ENCODE measurements around the gene NBPF3.
"Not testable (repeated sequence)": the region's sequence is repeated elsewhere in the genome, so short reads cannot be mapped to it uniquely, and the experiment has no call there.

The NBPF3 gene

DNA sequence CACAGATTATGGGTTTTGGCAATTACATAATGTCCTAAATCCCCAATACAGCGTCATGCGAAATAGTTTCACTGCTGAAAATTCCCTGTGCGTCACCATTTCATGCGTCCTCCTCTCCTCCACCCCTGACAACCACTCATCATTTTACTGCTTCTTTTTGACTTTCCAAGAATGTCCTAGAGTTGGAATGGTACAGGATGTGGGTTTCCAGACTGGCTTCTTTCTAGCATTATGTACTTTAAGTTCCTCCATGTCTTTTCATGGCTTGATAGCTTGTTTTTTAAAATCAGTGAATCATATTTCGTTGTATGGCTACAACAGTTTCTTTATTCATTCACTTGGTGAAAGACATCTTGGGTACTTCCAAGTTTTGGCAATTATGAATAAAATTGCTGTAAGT is 7.4 kb downstream of the NBPF3 start:
- TF ChIP-seq, protein P1, sequence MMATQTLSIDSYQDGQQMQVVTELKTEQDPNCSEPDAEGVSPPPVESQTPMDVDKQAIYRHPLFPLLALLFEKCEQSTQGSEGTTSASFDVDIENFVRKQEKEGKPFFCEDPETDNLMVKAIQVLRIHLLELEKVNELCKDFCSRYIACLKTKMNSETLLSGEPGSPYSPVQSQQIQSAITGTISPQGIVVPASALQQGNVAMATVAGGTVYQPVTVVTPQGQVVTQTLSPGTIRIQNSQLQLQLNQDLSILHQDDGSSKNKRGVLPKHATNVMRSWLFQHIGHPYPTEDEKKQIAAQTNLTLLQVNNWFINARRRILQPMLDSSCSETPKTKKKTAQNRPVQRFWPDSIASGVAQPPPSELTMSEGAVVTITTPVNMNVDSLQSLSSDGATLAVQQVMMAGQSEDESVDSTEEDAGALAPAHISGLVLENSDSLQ (IDR thresholded peaks at IDR 0.05) = no peak
- TF ChIP-seq FOXM1 (IDR thresholded peaks at IDR 0.05; ENCODE audit: borderline replicate concordance) (no peak), HDGF (IDR thresholded peaks at IDR 0.05; ENCODE audit: borderline replicate concordance) (no peak), FOXK2 (IDR thresholded peaks at IDR 0.05) (no peak), FOXA1 (IDR thresholded peaks at IDR 0.05) (no peak), CTBP1 (IDR thresholded peaks at IDR 0.05; ENCODE audit: borderline replicate concordance) (no peak), ZNF384 (IDR thresholded peaks at IDR 0.05) (no peak), BHLHE40 (IDR thresholded peaks at IDR 0.05; ENCODE audit: borderline replicate concordance) (no peak), LEF1 (IDR thresholded peaks at IDR 0.05; ENCODE audit: borderline replicate concordance) (no peak), ELF4 (IDR thresholded peaks at IDR 0.05) (no peak)
- CTCF ChIA-PET = no interaction called here
- no peak for DNase-seq (ENCODE audit: extremely low spot score)
- POLR2A ChIA-PET = no interaction called here

DNA sequence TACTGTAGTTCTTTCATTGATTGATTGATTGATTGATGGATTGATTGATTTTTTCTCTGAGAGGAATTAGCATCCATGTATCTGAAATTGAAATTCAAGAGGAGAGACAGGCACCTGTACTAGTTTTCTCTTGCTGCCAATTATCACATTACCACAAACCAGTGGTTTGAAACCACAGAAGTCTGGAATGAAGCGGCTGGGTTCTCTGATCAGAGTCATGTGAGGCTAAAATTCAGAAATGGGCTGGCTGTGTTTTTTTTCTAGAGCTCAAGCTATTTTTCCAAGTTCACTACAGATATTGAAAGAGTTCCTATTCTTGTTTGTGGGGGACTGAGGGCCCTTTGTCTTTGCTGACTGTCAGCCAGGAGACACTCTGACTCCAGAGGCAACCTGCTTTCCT is 10.0 kb downstream of the NBPF3 start:
- DNase-seq (ENCODE audit: extremely low spot score) = no peak
- no peak for TF ChIP-seq SP1 (IDR thresholded peaks at IDR 0.05)
- TF ChIP-seq TARDBP (IDR thresholded peaks at IDR 0.05) = no peak
- no peak for TF ChIP-seq CTBP1 (IDR thresholded peaks at IDR 0.05; ENCODE audit: borderline replicate concordance)
- TF ChIP-seq L3MBTL2 (conservative IDR thresholded peaks at IDR 0.05) = no peak
- TF ChIP-seq ARNT (IDR thresholded peaks at IDR 0.05) = no peak
- no peak for TF ChIP-seq SUZ12 (IDR thresholded peaks at IDR 0.05)
- TF ChIP-seq LEF1 (IDR thresholded peaks at IDR 0.05; ENCODE audit: borderline replicate concordance) = no peak
- TF ChIP-seq FOXA1 (IDR thresholded peaks at IDR 0.05) = no peak
- no peak for TF ChIP-seq ZNF384 (IDR thresholded peaks at IDR 0.05)
- ChIA-PET CTCF (interaction anchor here (1.3 kb wide), 1 partner anchor 195 kb away, joined by 3 read pairs; no protein-coding TSS in a partner anchor), POLR2A (no interaction called here)

DNA sequence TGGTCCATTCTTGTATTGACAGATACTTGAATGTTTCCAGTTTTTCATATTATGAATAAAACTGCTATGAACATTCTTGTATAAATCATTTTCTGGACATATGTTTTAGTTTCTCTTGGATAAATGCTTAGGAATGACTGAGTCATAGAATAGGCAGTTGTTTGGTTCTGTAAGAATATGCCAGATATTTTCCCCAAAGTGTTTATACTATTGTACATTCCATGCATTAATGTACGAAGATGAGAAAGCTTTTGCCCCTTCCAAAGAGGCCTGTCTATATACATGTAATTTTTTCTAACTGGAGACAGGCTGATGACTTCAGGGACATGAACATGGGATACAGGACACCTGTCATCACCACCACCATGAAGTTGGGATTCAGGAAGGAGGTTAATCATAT is 11.3 kb downstream of the NBPF3 start:
- ChIA-PET CTCF (no interaction called here), POLR2A (no interaction called here)
- no peak for TF ChIP-seq FOXK2 (IDR thresholded peaks at IDR 0.05)
- TF ChIP-seq ZNF384 (IDR thresholded peaks at IDR 0.05) = no peak
- no peak for DNase-seq (ENCODE audit: extremely low spot score)

DNA sequence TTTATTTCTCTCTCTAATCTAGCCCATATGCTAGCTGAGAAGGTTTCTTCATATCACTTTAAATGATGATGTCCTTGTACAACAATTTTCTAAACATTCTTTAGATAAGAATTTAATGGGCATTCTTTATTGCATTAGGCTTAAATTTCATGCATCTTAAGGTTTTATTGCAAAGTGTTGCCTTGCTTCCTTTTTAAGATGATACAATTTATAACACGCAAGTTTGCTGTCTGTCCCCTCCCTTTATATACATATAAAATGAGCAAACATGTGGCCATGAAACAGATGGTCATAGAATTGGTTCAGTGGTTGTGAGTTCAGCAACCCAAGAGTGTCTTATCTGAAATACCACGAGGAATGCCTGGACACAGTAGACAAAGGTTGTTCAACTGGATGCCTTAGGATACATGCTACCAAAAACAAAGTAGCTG is 12.1 kb downstream of the NBPF3 start:
- CTCF ChIA-PET = no interaction called here
- POLR2A ChIA-PET = no interaction called here
- no peak for TF ChIP-seq L3MBTL2 (conservative IDR thresholded peaks at IDR 0.05)
- DNase-seq (ENCODE audit: extremely low spot score) = no peak

DNA sequence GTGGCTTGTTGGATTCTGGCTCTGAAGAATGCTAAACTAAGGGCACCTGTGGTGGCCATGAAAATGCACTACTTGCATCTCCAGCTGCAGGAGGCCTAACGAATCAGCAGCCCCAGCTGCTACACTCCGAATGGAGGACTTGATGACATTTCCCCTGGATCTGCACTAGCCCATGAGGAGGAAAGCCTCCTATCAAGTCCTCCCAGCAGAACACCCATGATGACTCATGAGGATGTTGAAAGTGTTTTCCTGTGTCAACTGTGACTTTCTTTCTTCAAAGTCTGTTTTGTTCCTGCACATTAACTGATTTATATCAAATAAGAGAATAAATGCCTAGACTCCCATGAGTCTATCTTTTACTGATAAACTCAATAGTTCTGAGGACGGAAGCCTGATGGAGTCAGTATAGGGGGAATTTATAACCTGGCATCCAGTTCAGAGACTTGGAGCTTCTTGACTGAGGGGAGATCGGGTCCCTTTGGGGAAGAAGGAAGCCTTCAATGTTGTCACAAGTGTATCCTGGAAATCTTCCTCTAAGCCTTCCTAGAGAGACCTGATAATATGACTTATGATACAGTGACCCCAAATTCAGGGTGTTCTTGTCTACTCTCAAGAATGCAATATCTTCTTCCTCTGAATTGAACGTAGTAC is 14.2 kb downstream of the NBPF3 start:
- DNase-seq (ENCODE audit: extremely low spot score); CTCF ChIA-PET; POLR2A ChIA-PET: not testable (repeated sequence)

DNA sequence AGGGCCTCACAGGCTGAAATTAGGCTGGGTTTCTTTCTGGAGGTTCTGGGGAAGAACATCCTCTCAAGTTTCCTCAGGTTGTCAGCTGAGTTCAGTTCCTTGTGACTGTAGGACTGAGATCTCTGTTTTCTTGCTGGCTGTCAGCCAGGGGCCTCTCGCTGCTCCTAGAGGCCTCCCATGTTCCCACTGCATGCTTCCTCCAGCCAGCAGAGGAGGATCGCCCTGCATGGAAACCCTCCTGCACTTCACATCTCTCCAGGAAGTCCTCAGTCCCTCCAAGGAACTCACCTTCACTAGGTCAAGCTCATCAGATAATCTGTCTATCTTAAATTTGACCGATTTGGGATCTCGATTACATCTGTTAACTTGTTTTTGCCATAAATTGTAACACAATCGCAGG is 15.0 kb downstream of the NBPF3 start:
- DNase-seq (ENCODE audit: extremely low spot score); CTCF ChIA-PET; POLR2A ChIA-PET: not testable (repeated sequence)

DNA sequence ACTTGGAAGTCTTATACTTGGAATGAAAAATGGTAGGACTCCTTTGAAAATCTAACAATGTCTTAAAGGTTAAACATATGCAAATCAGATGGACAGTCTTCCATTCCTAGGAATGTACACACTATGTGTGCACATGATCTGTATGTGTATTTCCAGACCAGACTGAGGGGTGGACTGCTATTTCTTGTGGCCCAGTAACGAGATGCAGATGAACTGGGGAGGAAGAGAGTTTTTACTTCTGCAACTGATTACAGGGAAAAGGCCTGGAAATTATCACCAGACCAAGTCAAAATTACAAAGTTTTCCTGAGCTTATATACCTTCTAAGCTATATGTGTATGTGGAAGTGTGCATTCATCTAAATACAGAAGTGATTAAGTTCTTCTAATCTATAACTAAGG is 17.7 kb downstream of the NBPF3 start:
- no peak for DNase-seq (ENCODE audit: extremely low spot score)
- TF ChIP-seq FOXA1 (IDR thresholded peaks at IDR 0.05) (no peak), HDGF (IDR thresholded peaks at IDR 0.05; ENCODE audit: borderline replicate concordance) (no peak), ELF4 (IDR thresholded peaks at IDR 0.05) (no peak)
- POLR2A ChIA-PET = no interaction called here
- CTCF ChIA-PET = no interaction called here

DNA sequence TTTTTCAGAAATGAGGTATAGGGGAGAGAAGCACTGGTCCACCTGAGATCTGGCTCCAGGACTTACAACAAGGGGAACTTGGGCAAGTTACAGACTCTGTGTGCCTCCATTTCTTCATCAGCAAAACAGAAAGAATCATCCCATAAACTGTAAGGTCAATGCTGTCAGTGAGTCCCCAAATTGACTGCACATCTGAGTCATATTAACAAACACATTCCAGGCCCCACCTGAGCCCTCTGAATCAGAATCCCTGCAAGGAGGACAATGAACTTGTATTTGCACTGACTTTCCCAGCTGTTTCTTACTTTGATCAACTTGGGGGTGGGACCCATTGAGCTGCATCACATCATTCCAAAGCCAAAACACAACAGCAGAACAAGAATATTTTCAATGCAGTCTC is 25.2 kb downstream of the NBPF3 start:
- CTCF ChIA-PET; POLR2A ChIA-PET; DNase-seq (ENCODE audit: extremely low spot score): not testable (repeated sequence)

DNA sequence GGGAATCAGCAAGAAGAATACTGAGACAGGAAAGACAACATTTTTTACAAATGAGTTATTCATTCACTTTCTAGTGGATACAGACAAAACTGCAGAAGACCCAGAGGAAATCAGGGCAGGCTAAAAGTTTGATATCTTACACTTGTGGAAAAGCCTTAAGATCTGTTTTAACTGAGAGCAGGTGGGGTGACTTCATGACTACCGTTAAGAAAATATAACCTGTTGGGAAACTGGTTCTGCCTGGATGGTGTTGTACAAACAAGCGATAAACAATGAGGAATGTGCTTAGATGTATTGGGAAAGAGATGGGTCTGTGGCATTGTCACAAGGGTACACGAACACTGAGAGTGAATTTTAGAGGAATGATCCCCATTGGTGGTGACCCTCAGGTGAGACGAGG is 28.0 kb downstream of the NBPF3 start:
- POLR2A ChIA-PET; DNase-seq (ENCODE audit: extremely low spot score): not testable (repeated sequence)
- CTCF ChIA-PET = interaction anchor here (1.2 kb wide), 1 partner anchor 198 kb away, joined by 3 read pairs; no protein-coding TSS in a partner anchor

DNA sequence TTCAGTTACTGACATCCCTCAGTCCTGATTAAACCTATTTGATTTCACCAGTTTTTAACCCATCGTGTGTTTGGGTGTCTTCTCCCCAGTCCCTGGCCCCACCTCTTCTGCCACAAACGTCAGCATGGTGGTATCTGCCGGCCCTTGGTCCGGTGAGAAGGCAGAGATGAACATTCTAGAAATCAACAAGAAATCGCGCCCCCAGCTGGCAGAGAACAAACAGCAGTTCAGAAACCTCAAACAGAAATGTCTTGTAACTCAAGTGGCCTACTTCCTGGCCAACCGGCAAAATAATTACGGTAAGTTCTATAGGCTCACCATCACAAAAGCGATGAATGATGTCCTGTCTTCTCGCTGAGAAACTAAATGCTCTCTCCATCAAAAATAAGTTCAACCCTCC is 28.7 kb downstream of the NBPF3 start:
- TF ChIP-seq L3MBTL2 (conservative IDR thresholded peaks at IDR 0.05) (no peak), FOXA1 (IDR thresholded peaks at IDR 0.05) (no peak), TARDBP (IDR thresholded peaks at IDR 0.05) (no peak), SUZ12 (IDR thresholded peaks at IDR 0.05) (no peak), SP1 (IDR thresholded peaks at IDR 0.05) (no peak), FOXM1 (IDR thresholded peaks at IDR 0.05; ENCODE audit: borderline replicate concordance) (no peak), ELF4 (IDR thresholded peaks at IDR 0.05) (no peak), HDGF (IDR thresholded peaks at IDR 0.05; ENCODE audit: borderline replicate concordance) (no peak), CTBP1 (IDR thresholded peaks at IDR 0.05; ENCODE audit: borderline replicate concordance) (no peak), ZNF384 (IDR thresholded peaks at IDR 0.05) (no peak), FOXK2 (IDR thresholded peaks at IDR 0.05) (no peak), NFRKB (IDR thresholded peaks at IDR 0.05) (no peak)
- TF ChIP-seq, protein P1 (IDR thresholded peaks at IDR 0.05) = no peak
- CTCF ChIA-PET = interaction anchor here (1.2 kb wide), 1 partner anchor 198 kb away, joined by 3 read pairs; no protein-coding TSS in a partner anchor
- POLR2A ChIA-PET = no interaction called here
- no peak for DNase-seq (ENCODE audit: extremely low spot score)
